ENCODE measurements around the gene MEOX1. TPM values are rescaled to one million over a fixed set of nuclear protein-coding genes. Genes with fewer than 3 reads are reported as not detected.

MEOX1 gene
- total and polyA plus RNA-seq, 4 experiments from 2014 or later: 1.7 to 8.4 (median 3.6) TPM

DNA sequence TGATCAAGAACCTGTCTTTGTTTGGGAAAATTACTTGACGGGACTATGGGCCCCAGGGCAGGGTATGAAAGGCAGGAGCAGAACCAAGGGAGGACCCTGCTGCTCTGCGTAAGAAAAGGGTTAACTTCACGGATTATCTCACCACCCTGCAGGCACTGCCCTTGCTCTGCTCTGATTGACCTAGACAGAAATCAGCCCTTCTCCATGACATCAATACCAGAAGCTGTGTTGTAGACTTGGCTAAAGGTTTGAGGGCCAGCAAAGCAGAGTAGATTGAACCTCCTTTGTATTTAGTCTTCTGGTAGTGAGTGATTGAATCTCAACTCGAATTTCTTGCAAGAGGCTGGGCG lies 62.7 kb downstream of the MEOX1 start:
- H3K9me3 ChIP-seq (ENCODE audit: control insufficient read depth in 1 of 2, low read length in 2 of 2): no peaks in the 10 kb centered on the region
- no peaks in the 10 kb centered on the region for H3K9me3 Mint-ChIP-seq
- no peaks in the 10 kb centered on the region for H3K4me1 Mint-ChIP-seq
- no peak for DNase-seq
- ChIA-PET CTCF (ENCODE audit: partially characterized antibody) (no interaction called here), POLR2A (ENCODE audit: partially characterized antibody) (no interaction called here)
- intact Hi-C loops (cut with micrococcal nuclease): no loop called here
- no peaks in the 10 kb centered on the region for H3K27me3 ChIP-seq (ENCODE audit: insufficient read depth, low read length)
- H3K36me3 ChIP-seq (ENCODE audit: insufficient read depth, low read length): no peaks in the 10 kb centered on the region
- no peaks in the 10 kb centered on the region for H3K4me1 ChIP-seq (ENCODE audit: insufficient read depth, low read length)
- H3K27ac ChIP-seq (ENCODE audit: low read depth, low read length): no peak overlapping the region
- no peaks in the 10 kb centered on the region for H3K27me3 Mint-ChIP-seq
- H3K4me3 Mint-ChIP-seq: no peak overlapping the region
- no peaks in the 10 kb centered on the region for H3K36me3 Mint-ChIP-seq
- H3K4me3 ChIP-seq (ENCODE audit: low read length in 2 of 2): no peak overlapping the region
- no peak overlapping the region for H3K27ac Mint-ChIP-seq

DNA sequence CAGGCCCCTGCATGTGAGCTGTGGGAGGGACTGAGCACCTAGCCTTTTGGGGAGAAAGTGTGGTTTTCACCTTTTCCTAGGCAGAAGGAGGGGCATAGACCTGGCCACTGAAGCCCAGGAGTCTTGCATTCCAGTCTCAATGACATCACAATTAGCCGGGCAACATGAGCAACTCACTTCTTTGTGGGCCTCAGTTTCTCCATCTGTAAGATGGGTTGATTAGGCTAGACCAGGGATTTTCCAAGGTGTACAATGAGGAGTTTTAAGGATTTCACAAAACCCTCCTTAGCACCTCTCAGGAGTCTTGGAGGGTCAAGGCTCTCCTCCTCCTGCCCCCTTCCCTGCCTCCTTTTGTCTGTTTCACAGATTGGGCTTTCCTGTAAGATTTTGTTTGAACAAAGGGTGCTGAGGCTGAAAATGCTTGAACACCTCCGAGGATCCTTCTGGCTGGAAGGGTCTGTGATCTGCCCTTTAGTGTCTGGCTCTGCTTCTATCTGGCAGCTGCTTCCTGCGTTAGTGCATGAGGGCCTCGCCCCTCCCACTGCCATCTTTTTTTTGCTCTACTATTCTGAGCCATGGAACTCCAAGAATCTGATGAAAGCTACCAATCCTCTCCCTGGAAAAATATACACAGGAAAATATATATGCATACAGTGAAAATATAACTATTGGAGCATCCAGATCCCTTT lies 63.2 kb downstream of the MEOX1 start:
- Histone ChIP-seq H3K9me3 (ENCODE audit: control insufficient read depth in 1 of 2, low read length in 2 of 2) (no peaks in the 10 kb centered on the region), H3K27ac (ENCODE audit: low read depth, low read length) (no peak overlapping the region), H3K27me3 (ENCODE audit: insufficient read depth, low read length) (no peaks in the 10 kb centered on the region), H3K4me3 (ENCODE audit: low read length in 2 of 2) (no peak overlapping the region), H3K4me1 (ENCODE audit: insufficient read depth, low read length) (no peaks in the 10 kb centered on the region), H3K36me3 (ENCODE audit: insufficient read depth, low read length) (no peaks in the 10 kb centered on the region)
- Mint-ChIP-seq H3K36me3 (no peaks in the 10 kb centered on the region), H3K27me3 (no peaks in the 10 kb centered on the region), H3K9me3 (no peaks in the 10 kb centered on the region), H3K4me3 (no peak overlapping the region), H3K4me1 (no peaks in the 10 kb centered on the region), H3K27ac (no peak overlapping the region)
- CTCF ChIA-PET (ENCODE audit: partially characterized antibody): no interaction called here
- no peak for DNase-seq
- POLR2A ChIA-PET (ENCODE audit: partially characterized antibody): no interaction called here
- intact Hi-C loops (cut with micrococcal nuclease): no loop called here

DNA sequence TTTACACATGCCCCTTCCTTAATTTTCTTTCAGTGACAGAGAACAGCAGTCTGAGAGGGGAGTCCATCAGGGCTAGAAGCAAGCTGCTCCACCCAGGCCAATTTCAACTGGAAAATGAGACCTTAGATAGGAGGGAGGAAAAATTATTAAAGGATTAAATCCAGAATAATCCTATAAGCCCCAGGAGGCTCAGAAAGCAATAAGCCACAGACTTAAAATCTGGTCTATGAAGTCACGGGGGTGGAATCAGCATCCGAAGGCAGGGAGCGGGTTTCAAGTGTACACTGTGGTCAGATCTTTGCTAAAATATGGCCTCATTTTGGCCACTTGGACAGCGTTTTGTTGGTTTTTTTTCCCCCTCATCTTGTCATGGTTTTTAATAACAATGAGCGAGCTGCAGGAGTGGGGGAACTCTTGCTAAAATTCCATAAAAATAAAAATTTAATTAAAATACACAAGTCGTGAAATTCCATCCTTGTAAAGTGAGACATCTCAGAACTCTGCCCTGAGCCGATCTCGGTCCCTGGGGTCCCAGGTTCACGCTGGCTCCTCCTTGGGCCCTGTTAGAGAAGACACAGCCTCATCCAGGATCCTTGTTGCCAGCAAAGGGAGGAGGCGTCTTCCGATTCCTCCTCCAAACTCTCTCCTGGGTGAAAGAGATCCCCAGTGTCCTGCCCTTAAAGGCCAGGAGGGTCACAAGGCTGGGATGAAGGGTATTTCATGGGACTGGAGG lies 63.9 kb downstream of the MEOX1 start:
- DNase-seq: no peak
- H3K36me3 Mint-ChIP-seq: no peaks in the 10 kb centered on the region
- ChIA-PET POLR2A (ENCODE audit: partially characterized antibody) (no interaction called here), CTCF (ENCODE audit: partially characterized antibody) (no interaction called here)
- no peaks in the 10 kb centered on the region for H3K36me3 ChIP-seq (ENCODE audit: insufficient read depth, low read length)
- H3K9me3 Mint-ChIP-seq: no peaks in the 10 kb centered on the region
- intact Hi-C loops (cut with micrococcal nuclease): no loop called here
- H3K27ac Mint-ChIP-seq: no peak overlapping the region
- H3K27me3 Mint-ChIP-seq: no peaks in the 10 kb centered on the region
- no peak overlapping the region for H3K27ac ChIP-seq (ENCODE audit: low read depth, low read length)
- no peak overlapping the region for H3K4me3 Mint-ChIP-seq
- H3K4me1 ChIP-seq (ENCODE audit: insufficient read depth, low read length): no peaks in the 10 kb centered on the region
- no peak overlapping the region for H3K4me3 ChIP-seq (ENCODE audit: low read length in 2 of 2)
- no peaks in the 10 kb centered on the region for H3K9me3 ChIP-seq (ENCODE audit: control insufficient read depth in 1 of 2, low read length in 2 of 2)
- H3K27me3 ChIP-seq (ENCODE audit: insufficient read depth, low read length): no peaks in the 10 kb centered on the region
- H3K4me1 Mint-ChIP-seq: no peaks in the 10 kb centered on the region

DNA sequence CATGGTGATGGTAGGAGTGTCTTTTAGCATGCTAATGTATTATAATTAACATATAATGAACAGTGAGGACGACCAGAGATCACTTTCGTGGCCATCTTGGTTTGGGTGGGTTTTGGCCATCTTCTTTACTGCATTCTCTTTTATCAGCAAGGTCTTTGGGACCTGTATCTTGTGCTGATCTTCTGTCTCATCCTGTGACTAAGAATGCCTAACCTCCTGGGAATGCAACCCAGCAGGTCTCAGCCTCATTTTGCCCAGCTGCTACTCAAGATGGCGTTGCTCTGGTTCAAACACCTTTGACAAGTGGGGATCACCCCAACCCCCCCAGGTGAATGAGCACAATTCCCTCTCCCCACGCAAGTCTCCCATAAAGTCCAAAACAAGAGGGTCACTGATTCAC lies 66.3 kb downstream of the MEOX1 start:
- no peaks in the 10 kb centered on the region for H3K27me3 Mint-ChIP-seq
- H3K4me3 ChIP-seq (ENCODE audit: low read length in 2 of 2): no peak overlapping the region
- no peak overlapping the region for H3K4me3 Mint-ChIP-seq
- H3K4me1 Mint-ChIP-seq: no peaks in the 10 kb centered on the region
- intact Hi-C loops (cut with micrococcal nuclease): no loop called here
- H3K27ac ChIP-seq (ENCODE audit: low read depth, low read length): no peak overlapping the region
- CTCF ChIA-PET (ENCODE audit: partially characterized antibody): no interaction called here
- POLR2A ChIA-PET (ENCODE audit: partially characterized antibody): no interaction called here
- no peaks in the 10 kb centered on the region for H3K36me3 ChIP-seq (ENCODE audit: insufficient read depth, low read length)
- H3K36me3 Mint-ChIP-seq: no peaks in the 10 kb centered on the region
- no peak for DNase-seq
- H3K9me3 ChIP-seq (ENCODE audit: control insufficient read depth in 1 of 2, low read length in 2 of 2): no peaks in the 10 kb centered on the region
- H3K4me1 ChIP-seq (ENCODE audit: insufficient read depth, low read length): no peaks in the 10 kb centered on the region
- H3K27me3 ChIP-seq (ENCODE audit: insufficient read depth, low read length): no peaks in the 10 kb centered on the region
- H3K27ac Mint-ChIP-seq: no peak overlapping the region
- no peaks in the 10 kb centered on the region for H3K9me3 Mint-ChIP-seq

DNA sequence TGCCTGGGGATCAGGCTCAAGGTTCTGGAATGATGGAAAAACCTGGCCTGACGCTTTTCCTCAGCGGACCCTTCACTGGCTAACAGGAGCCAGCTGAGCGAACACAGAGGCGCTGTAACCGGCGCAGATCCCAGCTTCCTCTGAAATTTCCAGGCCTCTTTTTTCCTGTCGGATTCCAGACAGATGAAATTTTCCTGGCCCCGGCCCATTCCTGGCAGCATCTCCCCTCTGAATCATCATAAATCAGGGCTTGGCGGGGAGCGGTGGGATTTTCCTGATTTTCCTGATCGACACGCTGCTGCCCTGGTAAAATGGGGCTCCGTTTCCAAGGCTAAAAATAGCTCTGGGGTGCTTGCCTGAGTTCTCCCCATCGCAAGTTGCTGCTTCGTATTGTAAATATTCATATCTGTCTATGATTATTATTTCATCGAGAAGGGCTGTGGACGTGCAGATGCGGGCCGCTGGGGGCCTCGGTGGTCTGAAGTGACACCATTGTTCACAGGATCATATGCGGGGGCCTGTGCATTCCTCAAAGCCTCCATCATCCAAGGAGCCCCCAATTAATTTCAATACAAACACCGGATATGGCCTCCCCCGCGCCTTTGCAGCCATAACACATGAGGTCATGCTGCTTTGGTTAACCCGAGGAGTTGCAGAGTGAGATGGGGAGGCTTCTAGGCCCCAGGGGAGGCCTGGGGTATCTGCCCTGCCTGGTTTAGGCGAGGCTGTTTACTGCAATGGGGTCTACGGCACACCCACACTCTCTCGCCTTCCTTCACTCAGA lies 69.8 kb downstream of the MEOX1 start:
- H3K4me3 ChIP-seq (ENCODE audit: low read length in 2 of 2): no peak overlapping the region
- no peaks in the 10 kb centered on the region for H3K4me1 ChIP-seq (ENCODE audit: insufficient read depth, low read length)
- intact Hi-C loops (cut with micrococcal nuclease): no loop called here
- Mint-ChIP-seq H3K9me3 (no peaks in the 10 kb centered on the region), H3K27ac (no peak overlapping the region), H3K36me3 (no peaks in the 10 kb centered on the region), H3K27me3 (no peaks in the 10 kb centered on the region), H3K4me1 (no peaks in the 10 kb centered on the region), H3K4me3 (no peak overlapping the region)
- no peaks in the 10 kb centered on the region for H3K9me3 ChIP-seq (ENCODE audit: control insufficient read depth in 1 of 2, low read length in 2 of 2)
- H3K36me3 ChIP-seq (ENCODE audit: insufficient read depth, low read length): no peaks in the 10 kb centered on the region
- H3K27me3 ChIP-seq (ENCODE audit: insufficient read depth, low read length): no peaks in the 10 kb centered on the region
- no peak overlapping the region for H3K27ac ChIP-seq (ENCODE audit: low read depth, low read length)
- POLR2A ChIA-PET (ENCODE audit: partially characterized antibody): no interaction called here
- no peak for DNase-seq
- CTCF ChIA-PET (ENCODE audit: partially characterized antibody): interaction anchor here (1.1 to 1.9 kb wide), 2 partner anchors 13 to 88 kb away, joined by 5 read pairs; no protein-coding TSS in a partner anchor

DNA sequence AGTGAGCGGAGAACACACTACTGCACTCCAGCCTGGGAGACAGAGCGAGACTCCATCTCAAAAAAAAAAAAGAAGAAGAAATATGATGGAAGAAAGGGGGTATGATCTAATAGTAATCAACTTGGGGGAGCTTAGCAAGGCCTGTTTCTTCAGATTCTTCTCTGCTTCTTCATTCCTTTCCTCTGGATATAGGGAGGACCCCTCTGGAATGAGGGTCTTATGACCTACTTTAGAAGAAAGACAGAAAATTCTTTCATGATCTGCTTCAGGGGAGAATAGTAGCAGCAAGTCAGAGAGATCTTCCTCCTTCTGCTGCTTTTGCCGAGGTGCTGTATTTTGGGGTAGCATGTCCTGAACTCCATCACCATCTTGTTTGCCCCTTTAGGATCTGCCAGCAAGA lies 70.7 kb downstream of the MEOX1 start:
- DNase-seq: no peak
- Histone ChIP-seq H3K27ac (ENCODE audit: low read depth, low read length) (no peak overlapping the region), H3K4me3 (ENCODE audit: low read length in 2 of 2) (no peak overlapping the region), H3K4me1 (ENCODE audit: insufficient read depth, low read length) (no peaks in the 10 kb centered on the region), H3K36me3 (ENCODE audit: insufficient read depth, low read length) (no peaks in the 10 kb centered on the region), H3K27me3 (ENCODE audit: insufficient read depth, low read length) (no peaks in the 10 kb centered on the region), H3K9me3 (ENCODE audit: control insufficient read depth in 1 of 2, low read length in 2 of 2) (no peaks in the 10 kb centered on the region)
- intact Hi-C loops (cut with micrococcal nuclease): no loop called here
- H3K4me1 Mint-ChIP-seq: no peaks in the 10 kb centered on the region
- H3K4me3 Mint-ChIP-seq: no peak overlapping the region
- no peaks in the 10 kb centered on the region for H3K36me3 Mint-ChIP-seq
- ChIA-PET CTCF (ENCODE audit: partially characterized antibody) (interaction anchor here (1.0 to 1.9 kb wide), 4 partner anchors 12 to 89 kb away, joined by 3 to 5 read pairs (median 4); no protein-coding TSS in a partner anchor), POLR2A (ENCODE audit: partially characterized antibody) (no interaction called here)
- no peaks in the 10 kb centered on the region for H3K27me3 Mint-ChIP-seq
- H3K27ac Mint-ChIP-seq: no peak overlapping the region
- no peaks in the 10 kb centered on the region for H3K9me3 Mint-ChIP-seq

Data from CD4-positive, alpha-beta memory T cell (primary cell).